ENCODE data around the gene PPP1R1A. TPM values are rescaled to one million over a fixed set of nuclear protein-coding genes. Genes with fewer than 3 reads are reported as not detected.
A peak's percentile ranks its signal among the peaks of the same experiment; 100 is the strongest.

Gene PPP1R1A
- total and polyA plus RNA-seq, 2 experiments from 2014 or later: 7.6 to 26.9 TPM

DNA sequence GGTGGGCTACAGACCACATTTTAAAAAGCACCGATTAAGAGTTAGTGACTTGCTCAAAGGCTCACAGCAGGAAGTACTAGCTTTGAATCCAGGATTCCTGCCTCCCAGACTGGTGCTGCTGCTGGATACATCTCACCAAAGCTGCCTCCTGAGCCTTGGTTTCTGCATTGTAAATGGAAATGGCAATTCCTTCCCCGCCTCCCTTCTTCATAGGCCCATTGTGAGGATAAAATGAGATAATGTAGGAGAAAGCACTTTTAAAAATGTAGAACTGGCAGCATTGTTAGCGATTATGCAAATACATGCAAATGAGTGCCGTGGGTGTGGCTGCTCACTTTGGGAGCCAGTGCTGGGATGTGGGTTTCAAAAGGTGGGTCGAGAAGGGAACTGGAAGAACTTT lies 23.7 kb downstream of the PPP1R1A start:
- Histone ChIP-seq H4K20me1 (replicated peaks; ENCODE audit: insufficient read depth) (peaks cover 8% of the 10 kb centered on the region; the same call in 1 of the 2 replicates), H3K27me3 (ENCODE audit: insufficient read depth) (peaks cover 66% of the 10 kb centered on the region), H3F3A (replicated peaks; ENCODE audit: low read depth) (peaks cover 12% of the 10 kb centered on the region; the same call in 1 of the 2 replicates), H3K79me2 (replicated peaks; ENCODE audit: insufficient read depth) (no peaks in the 10 kb centered on the region), H3K27ac (ENCODE audit: low read depth) (no peak overlapping the region), H2AFZ (no peak overlapping the region), H3K4me2 (peak overlapping the region; percentile 65), H3K9me2 (ENCODE audit: insufficient read depth) (no peaks in the 10 kb centered on the region), H3K36me3 (ENCODE audit: insufficient read depth) (no peaks in the 10 kb centered on the region), H3K4me1 (ENCODE audit: insufficient read depth) (peaks cover 34% of the 10 kb centered on the region), H3K4me3 (peak overlapping the region; percentile 9; the same call in 1 of the 2 replicates)
- ATAC-seq (peak; percentile 55), DNase-seq (ENCODE audit: low spot score) (peak; percentile 86)
- TF ChIP-seq, protein P1, sequence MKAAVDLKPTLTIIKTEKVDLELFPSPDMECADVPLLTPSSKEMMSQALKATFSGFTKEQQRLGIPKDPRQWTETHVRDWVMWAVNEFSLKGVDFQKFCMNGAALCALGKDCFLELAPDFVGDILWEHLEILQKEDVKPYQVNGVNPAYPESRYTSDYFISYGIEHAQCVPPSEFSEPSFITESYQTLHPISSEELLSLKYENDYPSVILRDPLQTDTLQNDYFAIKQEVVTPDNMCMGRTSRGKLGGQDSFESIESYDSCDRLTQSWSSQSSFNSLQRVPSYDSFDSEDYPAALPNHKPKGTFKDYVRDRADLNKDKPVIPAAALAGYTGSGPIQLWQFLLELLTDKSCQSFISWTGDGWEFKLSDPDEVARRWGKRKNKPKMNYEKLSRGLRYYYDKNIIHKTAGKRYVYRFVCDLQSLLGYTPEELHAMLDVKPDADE (IDR thresholded peaks at IDR 0.05): no peak
- no peak for TF ChIP-seq EZH2phosphoT487 (IDR thresholded peaks at IDR 0.05; ENCODE audit: unreplicated experiment)
- no peak for TF ChIP-seq JUNB (IDR thresholded peaks at IDR 0.05; ENCODE audit: unreplicated experiment)
- TF ChIP-seq CTCF (conservative IDR thresholded peaks at IDR 0.05; ENCODE audit: low read depth in 2 of 2): no peak
- no peak for TF ChIP-seq STAT1 (IDR thresholded peaks at IDR 0.05; ENCODE audit: unreplicated experiment)
- TF ChIP-seq, protein P2, sequence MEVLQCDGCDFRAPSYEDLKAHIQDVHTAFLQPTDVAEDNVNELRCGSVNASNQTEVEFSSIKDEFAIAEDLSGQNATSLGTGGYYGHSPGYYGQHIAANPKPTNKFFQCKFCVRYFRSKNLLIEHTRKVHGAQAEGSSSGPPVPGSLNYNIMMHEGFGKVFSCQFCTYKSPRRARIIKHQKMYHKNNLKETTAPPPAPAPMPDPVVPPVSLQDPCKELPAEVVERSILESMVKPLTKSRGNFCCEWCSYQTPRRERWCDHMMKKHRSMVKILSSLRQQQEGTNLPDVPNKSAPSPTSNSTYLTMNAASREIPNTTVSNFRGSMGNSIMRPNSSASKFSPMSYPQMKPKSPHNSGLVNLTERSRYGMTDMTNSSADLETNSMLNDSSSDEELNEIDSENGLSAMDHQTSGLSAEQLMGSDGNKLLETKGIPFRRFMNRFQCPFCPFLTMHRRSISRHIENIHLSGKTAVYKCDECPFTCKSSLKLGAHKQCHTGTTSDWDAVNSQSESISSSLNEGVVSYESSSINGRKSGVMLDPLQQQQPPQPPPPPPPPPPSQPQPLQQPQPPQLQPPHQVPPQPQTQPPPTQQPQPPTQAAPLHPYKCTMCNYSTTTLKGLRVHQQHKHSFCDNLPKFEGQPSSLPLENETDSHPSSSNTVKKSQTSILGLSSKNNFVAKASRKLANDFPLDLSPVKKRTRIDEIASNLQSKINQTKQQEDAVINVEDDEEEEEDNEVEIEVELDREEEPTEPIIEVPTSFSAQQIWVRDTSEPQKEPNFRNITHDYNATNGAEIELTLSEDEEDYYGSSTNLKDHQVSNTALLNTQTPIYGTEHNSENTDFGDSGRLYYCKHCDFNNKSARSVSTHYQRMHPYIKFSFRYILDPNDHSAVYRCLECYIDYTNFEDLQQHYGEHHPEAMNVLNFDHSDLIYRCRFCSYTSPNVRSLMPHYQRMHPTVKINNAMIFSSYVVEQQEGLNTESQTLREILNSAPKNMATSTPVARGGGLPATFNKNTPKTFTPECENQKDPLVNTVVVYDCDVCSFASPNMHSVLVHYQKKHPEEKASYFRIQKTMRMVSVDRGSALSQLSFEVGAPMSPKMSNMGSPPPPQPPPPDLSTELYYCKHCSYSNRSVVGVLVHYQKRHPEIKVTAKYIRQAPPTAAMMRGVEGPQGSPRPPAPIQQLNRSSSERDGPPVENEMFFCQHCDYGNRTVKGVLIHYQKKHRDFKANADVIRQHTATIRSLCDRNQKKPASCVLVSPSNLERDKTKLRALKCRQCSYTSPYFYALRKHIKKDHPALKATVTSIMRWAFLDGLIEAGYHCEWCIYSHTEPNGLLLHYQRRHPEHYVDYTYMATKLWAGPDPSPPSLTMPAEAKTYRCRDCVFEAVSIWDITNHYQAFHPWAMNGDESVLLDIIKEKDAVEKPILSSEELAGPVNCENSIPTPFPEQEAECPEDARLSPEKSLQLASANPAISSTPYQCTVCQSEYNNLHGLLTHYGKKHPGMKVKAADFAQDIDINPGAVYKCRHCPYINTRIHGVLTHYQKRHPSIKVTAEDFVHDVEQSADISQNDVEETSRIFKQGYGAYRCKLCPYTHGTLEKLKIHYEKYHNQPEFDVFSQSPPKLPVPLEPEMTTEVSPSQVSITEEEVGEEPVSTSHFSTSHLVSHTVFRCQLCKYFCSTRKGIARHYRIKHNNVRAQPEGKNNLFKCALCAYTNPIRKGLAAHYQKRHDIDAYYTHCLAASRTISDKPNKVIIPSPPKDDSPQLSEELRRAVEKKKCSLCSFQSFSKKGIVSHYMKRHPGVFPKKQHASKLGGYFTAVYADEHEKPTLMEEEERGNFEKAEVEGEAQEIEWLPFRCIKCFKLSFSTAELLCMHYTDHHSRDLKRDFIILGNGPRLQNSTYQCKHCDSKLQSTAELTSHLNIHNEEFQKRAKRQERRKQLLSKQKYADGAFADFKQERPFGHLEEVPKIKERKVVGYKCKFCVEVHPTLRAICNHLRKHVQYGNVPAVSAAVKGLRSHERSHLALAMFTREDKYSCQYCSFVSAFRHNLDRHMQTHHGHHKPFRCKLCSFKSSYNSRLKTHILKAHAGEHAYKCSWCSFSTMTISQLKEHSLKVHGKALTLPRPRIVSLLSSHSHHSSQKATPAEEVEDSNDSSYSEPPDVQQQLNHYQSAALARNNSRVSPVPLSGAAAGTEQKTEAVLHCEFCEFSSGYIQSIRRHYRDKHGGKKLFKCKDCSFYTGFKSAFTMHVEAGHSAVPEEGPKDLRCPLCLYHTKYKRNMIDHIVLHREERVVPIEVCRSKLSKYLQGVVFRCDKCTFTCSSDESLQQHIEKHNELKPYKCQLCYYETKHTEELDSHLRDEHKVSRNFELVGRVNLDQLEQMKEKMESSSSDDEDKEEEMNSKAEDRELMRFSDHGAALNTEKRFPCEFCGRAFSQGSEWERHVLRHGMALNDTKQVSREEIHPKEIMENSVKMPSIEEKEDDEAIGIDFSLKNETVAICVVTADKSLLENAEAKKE (CRISPR knock-in tag; IDR thresholded peaks at IDR 0.05): peak; percentile 34; the same call in 1 of the 2 replicates
- TF ChIP-seq CREB1 (CRISPR knock-in tag; IDR thresholded peaks at IDR 0.05; ENCODE audit: low read depth): peak; percentile 2; the same call in 1 of the 2 replicates
- no peak for TF ChIP-seq ZNF114 (CRISPR knock-in tag; IDR thresholded peaks at IDR 0.05)
- no peak for TF ChIP-seq ZNF331 (CRISPR knock-in tag; IDR thresholded peaks at IDR 0.05; ENCODE audit: low read depth)
- TF ChIP-seq POLR2AphosphoS5 (IDR thresholded peaks at IDR 0.05; ENCODE audit: low read depth): peak; percentile 54; the same call in 1 of the 2 replicates
- peak; percentile 83; the same call in 1 of the 2 replicates for TF ChIP-seq NANOG (IDR thresholded peaks at IDR 0.05; ENCODE audit: borderline replicate concordance)
- no peak for TF ChIP-seq EZH2 (IDR thresholded peaks at IDR 0.05; ENCODE audit: low read depth, unreplicated experiment)
- no peaks in the 10 kb centered on the region for H3K9me3 Mint-ChIP-seq
- H3K27me3 Mint-ChIP-seq (ENCODE audit: insufficient read depth, low read depth, poor library complexity): peaks cover 53% of the 10 kb centered on the region
- H3K4me1 Mint-ChIP-seq: peaks cover 46% of the 10 kb centered on the region
- peak overlapping the region; percentile 44 for H3K4me3 Mint-ChIP-seq
- H3K27ac Mint-ChIP-seq: no peak overlapping the region
- no peaks in the 10 kb centered on the region; the same call in 2 of the 3 replicates for H3K36me3 Mint-ChIP-seq (ENCODE audit: low read depth)
